Astrocyte (in vitro differentiated cells and primary cell): Measurements from ENCODE around the gene FARS2.

Experiments used
- CTCF ChIP-seq: IDR thresholded peaks from 2 replicates; pipeline ENCODE4 v1.5.1; 2011; ENCODE audit warnings: low read depth, mild to moderate bottlenecking, inconsistent platforms, low read length, moderate library complexity; ENCODE audit not compliant: insufficient read depth
- EZH2 ChIP-seq: IDR thresholded peaks from 2 replicates; pipeline ENCODE4 v1.6.1; 2012; ENCODE audit warnings: mild to moderate bottlenecking, low read length, inconsistent platforms; ENCODE audit not compliant: insufficient read depth

DNA sequence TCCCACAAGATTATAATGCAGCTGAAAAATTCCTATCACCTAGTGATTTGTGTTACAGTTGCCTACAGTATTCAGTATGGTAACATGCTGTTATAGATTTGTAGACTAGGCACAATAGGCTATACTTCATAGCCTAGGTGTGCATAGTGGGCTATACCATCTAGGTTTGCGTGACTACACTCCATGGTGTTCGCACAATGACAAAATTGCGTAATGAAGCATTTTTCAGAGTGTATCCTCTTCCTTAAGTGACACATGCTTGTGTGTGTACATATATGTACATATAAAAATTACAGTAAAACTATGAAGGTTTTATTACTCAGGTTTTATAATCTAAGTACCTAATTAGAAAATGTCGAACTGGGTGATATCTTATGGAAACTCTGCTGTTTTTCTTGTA is 133.0 kb downstream of the FARS2 start:
- TF ChIP-seq CTCF = no peak
- no peak for TF ChIP-seq EZH2
